ENCODE measurements around the gene UBA3.

UBA3 gene

GRCh38 chr3:69118555-69118954 lies 38.4 kb upstream of the UBA3 start:
- H3K36me3 ChIP-seq (ENCODE audit: control insufficient read depth, insufficient read depth, low read length): no peaks in the 10 kb centered on the region
- no peak for TF ChIP-seq CTCF (IDR thresholded peaks at IDR 0.05; ENCODE audit: insufficient read depth, low read length, poor library complexity, severe bottlenecking)
- no peak overlapping the region for H3K4me3 ChIP-seq (replicated peaks; ENCODE audit: low read depth, low read length)
- no peaks in the 10 kb centered on the region for H3K27me3 ChIP-seq (replicated peaks; ENCODE audit: control insufficient read depth, insufficient read depth, low read length)
- no peak for DNase-seq (ENCODE audit: extremely low read depth, insufficient read length)

GRCh38 chr3:69116897-69117296 lies 36.7 kb upstream of the UBA3 start:
- no peaks in the 10 kb centered on the region for H3K27me3 ChIP-seq (replicated peaks; ENCODE audit: control insufficient read depth, insufficient read depth, low read length)
- H3K36me3 ChIP-seq (ENCODE audit: control insufficient read depth, insufficient read depth, low read length): no peaks in the 10 kb centered on the region
- DNase-seq (ENCODE audit: extremely low read depth, insufficient read length): no peak
- TF ChIP-seq CTCF (IDR thresholded peaks at IDR 0.05; ENCODE audit: insufficient read depth, low read length, poor library complexity, severe bottlenecking): no peak
- no peak overlapping the region for H3K4me3 ChIP-seq (replicated peaks; ENCODE audit: low read depth, low read length)

GRCh38 chr3:69116162-69116561 lies 36.0 kb upstream of the UBA3 start:
- H3K27me3 ChIP-seq (replicated peaks; ENCODE audit: control insufficient read depth, insufficient read depth, low read length): no peaks in the 10 kb centered on the region
- no peak for DNase-seq (ENCODE audit: extremely low read depth, insufficient read length)
- H3K36me3 ChIP-seq (ENCODE audit: control insufficient read depth, insufficient read depth, low read length): no peaks in the 10 kb centered on the region
- TF ChIP-seq CTCF (IDR thresholded peaks at IDR 0.05; ENCODE audit: insufficient read depth, low read length, poor library complexity, severe bottlenecking): no peak
- no peak overlapping the region for H3K4me3 ChIP-seq (replicated peaks; ENCODE audit: low read depth, low read length)

GRCh38 chr3:69115731-69116130 lies 35.6 kb upstream of the UBA3 start:
- Histone ChIP-seq H3K4me3 (replicated peaks; ENCODE audit: low read depth, low read length) (no peak overlapping the region), H3K27me3 (replicated peaks; ENCODE audit: control insufficient read depth, insufficient read depth, low read length) (no peaks in the 10 kb centered on the region), H3K36me3 (ENCODE audit: control insufficient read depth, insufficient read depth, low read length) (no peaks in the 10 kb centered on the region)
- TF ChIP-seq CTCF (IDR thresholded peaks at IDR 0.05; ENCODE audit: insufficient read depth, low read length, poor library complexity, severe bottlenecking): no peak
- DNase-seq (ENCODE audit: extremely low read depth, insufficient read length): no peak

- Histone ChIP-seq H3K4me3 (replicated peaks; ENCODE audit: low read depth, low read length) (no peak overlapping the region), H3K36me3 (ENCODE audit: control insufficient read depth, insufficient read depth, low read length) (no peaks in the 10 kb centered on the region), H3K27me3 (replicated peaks; ENCODE audit: control insufficient read depth, insufficient read depth, low read length) (no peaks in the 10 kb centered on the region)
- no peak for TF ChIP-seq CTCF (IDR thresholded peaks at IDR 0.05; ENCODE audit: insufficient read depth, low read length, poor library complexity, severe bottlenecking)
- DNase-seq (ENCODE audit: extremely low read depth, insufficient read length): no peak
These were observed 33.4 kb upstream of the UBA3 start for GRCh38 chr3:69113536-69113935.

GRCh38 chr3:69110941-69111546 lies 30.9 kb upstream of the UBA3 start:
- Histone ChIP-seq H3K4me3 (replicated peaks; ENCODE audit: low read depth, low read length) (no peak overlapping the region), H3K27me3 (replicated peaks; ENCODE audit: control insufficient read depth, insufficient read depth, low read length) (no peaks in the 10 kb centered on the region), H3K36me3 (ENCODE audit: control insufficient read depth, insufficient read depth, low read length) (no peaks in the 10 kb centered on the region)
- DNase-seq (ENCODE audit: extremely low read depth, insufficient read length): no peak
- TF ChIP-seq CTCF (IDR thresholded peaks at IDR 0.05; ENCODE audit: insufficient read depth, low read length, poor library complexity, severe bottlenecking): no peak
